B cell (primary cell): ENCODE measurements around the gene SNRNP48. TPM values are rescaled to one million over a fixed set of nuclear protein-coding genes. Genes with fewer than 3 reads are reported as not detected.

ENCODE experiments used
- ATAC-seq: fragments of 200-7000 bp; cut with Tn5 transposase; one replicate; pipeline ENCODE4 v1.10.0; 2021; ENCODE audit warnings: low read depth, mild to moderate bottlenecking, moderate number of reproducible peaks, moderate library complexity
- CTCF ChIA-PET: fragments of 350-600 bp; sonication (Branson Sonifier 250); formaldehyde crosslinking; loops from one replicate; lab custom pipeline; 2021; ENCODE audit warnings: antibody characterized with exemption, inconsistent platforms; lab: Charles Lee
- POLR2A ChIA-PET: fragments of 350-600 bp; sonication (Branson Sonifier 250); formaldehyde crosslinking; loops from one replicate; lab custom pipeline; 2021; ENCODE audit warnings: antibody characterized with exemption; lab: Charles Lee
- DNase-seq: peaks from one replicate; pipeline ENCODE4 v3.0.0; 2013
- H2AFZ ChIP-seq: 2 replicates; pipeline ENCODE4 v1.6.1; 2012; ENCODE audit warnings: mild to moderate bottlenecking, low read depth, low read length; ENCODE audit not compliant: insufficient read depth, poor library complexity, severe bottlenecking
- H3K27ac ChIP-seq, 2 donors: 1 replicate in 1 of 2; 2 replicates in 1 of 2; pipeline ENCODE4 v1.5.1; 2012 to 2013; ENCODE audit warnings: low read length in 2 of 2, mild to moderate bottlenecking in 2 of 2, moderate library complexity in 1 of 2
- H3K27me3 ChIP-seq, 4 experiments: fragments of 200-600 bp in 1 of 4; sonication (generic) in 1 of 4; replicated peaks in 1 of 4; 1 replicate in 2 of 4; 2 replicates in 2 of 4; pipeline versions ENCODE4 v1.6.1 to v1.7.0; 2013 to 2016; ENCODE audit warnings: low read length in 3 of 4, mild to moderate bottlenecking in 2 of 4, mixed read lengths in 1 of 4, moderate library complexity in 1 of 4; ENCODE audit not compliant: insufficient read depth in 4 of 4, control insufficient read depth in 3 of 4; ENCODE audit errors: control extremely low read depth in 1 of 4
- H3K36me3 ChIP-seq, 2 experiments: replicated peaks in 1 of 2; 1 replicate in 1 of 2; 2 replicates in 1 of 2; pipeline versions ENCODE4 v1.6.1 to v1.7.1; 2013; ENCODE audit warnings: low read length in 1 of 2; ENCODE audit not compliant: insufficient read depth in 2 of 2, control insufficient read depth in 1 of 2; ENCODE audit errors: control extremely low read depth in 1 of 2, extremely low read depth in 1 of 2
- H3K4me1 ChIP-seq, 2 donors: fragments of 200-600 bp in 1 of 2; sonication (generic) in 1 of 2; 1 replicate in 1 of 2; 2 replicates in 1 of 2; pipeline versions ENCODE4 v1.5.1 to v1.6.1; 2013 to 2017; ENCODE audit warnings: low read length in 2 of 2; ENCODE audit not compliant: control insufficient read depth in 2 of 2, insufficient read depth in 2 of 2
- H3K4me2 ChIP-seq: replicated peaks from 2 replicates; pipeline ENCODE3; 2012; ENCODE audit warnings: mild to moderate bottlenecking, low read depth, low read length; ENCODE audit not compliant: poor library complexity, severe bottlenecking
- H3K4me3 ChIP-seq, 5 experiments: fragments of 200-600 bp in 1 of 5; sonication (generic) in 1 of 5; 1 replicate in 3 of 5; 2 replicates in 2 of 5; pipeline versions ENCODE4 v1.5.1 to v1.7.0; 2011 to 2016; ENCODE audit warnings: low read length in 4 of 5, mild to moderate bottlenecking in 4 of 5, low read depth in 2 of 5, control low read depth in 1 of 5, moderate library complexity in 1 of 5; ENCODE audit not compliant: insufficient read depth in 1 of 5; ENCODE audit errors: control extremely low read depth in 1 of 5, extremely low read depth in 1 of 5
- H3K79me2 ChIP-seq: fragments of 200-600 bp; sonication (generic); one replicate; pipeline ENCODE4 v1.6.0; 2016; ENCODE audit warnings: low read length; ENCODE audit not compliant: control insufficient read depth, insufficient read depth
- H3K9ac ChIP-seq: fragments of 200-600 bp; sonication (generic); 2 replicates; pipeline ENCODE4 v1.6.1; 2017; ENCODE audit warnings: mild to moderate bottlenecking, low read length, moderate library complexity
- H3K9me3 ChIP-seq, 3 donors: one replicate each; pipeline versions ENCODE4 v1.6.1 to v1.7.1; 2013; ENCODE audit warnings: low read length in 2 of 3; ENCODE audit not compliant: control insufficient read depth in 2 of 3, insufficient read depth in 1 of 3; ENCODE audit errors: control extremely low read depth in 1 of 3
- H4K20me1 ChIP-seq: 2 replicates; pipeline ENCODE4 v1.6.0; 2012; ENCODE audit warnings: mild to moderate bottlenecking, low read length; ENCODE audit not compliant: insufficient read depth, control insufficient read depth, poor library complexity, severe bottlenecking
- H3K27ac Mint-ChIP-seq: one replicate; pipeline ENCODE4 v1.8.0; 2021; ENCODE audit warnings: mixed read lengths
- H3K27me3 Mint-ChIP-seq: one replicate; pipeline ENCODE4 v1.8.0; 2021; ENCODE audit warnings: mixed read lengths
- H3K4me1 Mint-ChIP-seq: one replicate; pipeline ENCODE4 v1.8.0; 2021; ENCODE audit warnings: mixed read lengths
- H3K4me3 Mint-ChIP-seq: one replicate; pipeline ENCODE4 v1.8.0; 2021; ENCODE audit warnings: mixed read lengths
- H3K9me3 Mint-ChIP-seq: one replicate; pipeline ENCODE4 v1.8.0; 2022; ENCODE audit warnings: mixed read lengths; ENCODE audit not compliant: insufficient read depth
- CTCF ChIP-seq: fragments of 200-600 bp; IDR thresholded peaks from one replicate; pipeline ENCODE4 v1.8.0; 2022; ENCODE audit warnings: antibody characterized with exemption, mild to moderate bottlenecking
- EZH2 ChIP-seq: IDR thresholded peaks from 2 replicates; pipeline ENCODE4 v1.6.1; 2012; ENCODE audit warnings: borderline replicate concordance, low read depth, mild to moderate bottlenecking, moderate library complexity, low read length; ENCODE audit not compliant: insufficient read depth, poor library complexity, severe bottlenecking
- WGBS: methylation state at CpG from one replicate; pipeline ENCODE4 v1.1.5; 2013; ENCODE audit warnings: missing lambda C conversion rate; ENCODE audit not compliant: insufficient coverage; 5-methylcytosine and 5-hydroxymethylcytosine counted together
- intact Hi-C: fragments of 100-400 bp; cut with micrococcal nuclease; formaldehyde crosslinking; loops from one replicate; pipeline ENCODE4 v1.10.0; 2022
- polyA plus RNA-seq: library from polyadenylated mRNA; depleted of rRNA; stranded (reverse); fragments of >200 nt; gene quantifications from 2 replicates; pipeline ENCODE4 v1.2.3, GENCODE V29; 2012
- total RNA-seq, 2 donors: library from RNA; stranded (reverse); fragments of 120-200 nt in 1 of 2; gene quantifications; 1 replicate in 1 of 2; 2 replicates in 1 of 2; pipeline versions ENCODE4 v1.2.3 to v1.2.4, GENCODE V29; 2013 to 2022

SNRNP48 gene
- total and polyA plus RNA-seq, 2 donors (not counting 1 experiment from before 2014, with no cell fraction given): 8.9 to 22.9 TPM

GRCh38 chr6:7579851-7580250 lies 10.1 kb upstream of the SNRNP48 start:
- DNase-seq (no peak), ATAC-seq (no peak)
- H3K36me3 ChIP-seq: no peaks in the 10 kb centered on the region
- no peak overlapping the region for H3K27ac ChIP-seq
- ChIA-PET POLR2A (no interaction called here), CTCF (interaction anchor here (0.5 kb wide), 1 partner anchor 37 kb away, joined by 3 read pairs; no protein-coding TSS in a partner anchor)
- H3K27me3 ChIP-seq: peaks cover 0 to 29% (median 3%) of the 10 kb centered on the region in 4 experiments
- no peak overlapping the region for H2AFZ ChIP-seq
- no peaks in the 10 kb centered on the region for H3K79me2 ChIP-seq
- no peak overlapping the region for H3K4me2 ChIP-seq
- no peaks in the 10 kb centered on the region for H3K4me1 ChIP-seq
- Mint-ChIP-seq H3K4me3 (no peak overlapping the region), H3K27ac (no peak overlapping the region), H3K9me3 (no peaks in the 10 kb centered on the region), H3K4me1 (no peaks in the 10 kb centered on the region), H3K27me3 (peaks cover 32% of the 10 kb centered on the region)
- no peaks in the 10 kb centered on the region for H4K20me1 ChIP-seq
- no peak overlapping the region for H3K4me3 ChIP-seq
- H3K9me3 ChIP-seq: no peaks in the 10 kb centered on the region
- H3K9ac ChIP-seq: no peak overlapping the region
- 91% methylated on average over 7 of the region's 9 CpGs for WGBS
- intact Hi-C loops: no loop called here
- TF ChIP-seq CTCF: no peak
- no peak for TF ChIP-seq EZH2

- ATAC-seq: no peak
- H3K27ac Mint-ChIP-seq: no peak overlapping the region
- CTCF ChIA-PET: no interaction called here
- intact Hi-C loops: no loop called here
- H3K27me3 Mint-ChIP-seq: peaks cover 31% of the 10 kb centered on the region
- Histone ChIP-seq H3K4me2 (no peak overlapping the region), H3K4me1 (no peaks in the 10 kb centered on the region), H4K20me1 (no peaks in the 10 kb centered on the region), H3K9ac (no peak overlapping the region), H3K27me3 (peaks cover 0 to 24% (median 3%) of the 10 kb centered on the region in 4 experiments), H3K4me3 (no peak overlapping the region), H3K9me3 (no peaks in the 10 kb centered on the region), H3K79me2 (no peaks in the 10 kb centered on the region), H3K27ac (no peak overlapping the region), H3K36me3 (no peaks in the 10 kb centered on the region), H2AFZ (no peak overlapping the region)
- no peak overlapping the region for H3K4me3 Mint-ChIP-seq
- WGBS: 94% methylated on average over 13 of the region's 13 CpGs
- no peaks in the 10 kb centered on the region for H3K9me3 Mint-ChIP-seq
- TF ChIP-seq CTCF: no peak
- no peak for TF ChIP-seq EZH2
- POLR2A ChIA-PET: no interaction called here
- DNase-seq: no peak
- H3K4me1 Mint-ChIP-seq: no peaks in the 10 kb centered on the region
Observed at GRCh38 chr6:7580537-7580926, 9.5 kb upstream of the SNRNP48 start.
